Skeletal muscle satellite cell (primary cell): ENCODE results near the gene PRKD1.
"Not testable (repeated sequence)": the region's sequence is repeated elsewhere in the genome, so short reads cannot be mapped to it uniquely, and the experiment has no call there.

Source experiments
- H3K27me3 ChIP-seq: 2 replicates; pipeline ENCODE4 v1.7.0; 2013; ENCODE audit warnings: low read length; ENCODE audit not compliant: control insufficient read depth, insufficient read depth
- H3K36me3 ChIP-seq: 2 replicates; pipeline ENCODE4 v1.7.0; 2013; ENCODE audit warnings: mild to moderate bottlenecking, control low read depth, low read length; ENCODE audit not compliant: insufficient read depth
- H3K4me1 ChIP-seq: 2 replicates; pipeline ENCODE4 v1.7.0; 2013; ENCODE audit warnings: low read length; ENCODE audit not compliant: control insufficient read depth, insufficient read depth
- H3K4me2 ChIP-seq: 2 replicates; pipeline ENCODE4 v1.7.0; 2013; ENCODE audit warnings: mild to moderate bottlenecking, low read length
- H3K4me3 ChIP-seq: 2 replicates; pipeline ENCODE4 v1.7.0; 2013; ENCODE audit warnings: low read length
- H3K9ac ChIP-seq: 2 replicates; pipeline ENCODE4 v1.7.0; 2013; ENCODE audit warnings: mild to moderate bottlenecking, low read depth, low read length, moderate library complexity
- H3K9me3 ChIP-seq: replicated peaks from 2 replicates; pipeline ENCODE4 v1.7.0; 2013; ENCODE audit warnings: mild to moderate bottlenecking, control low read depth, low read length

The PRKD1 gene

DNA sequence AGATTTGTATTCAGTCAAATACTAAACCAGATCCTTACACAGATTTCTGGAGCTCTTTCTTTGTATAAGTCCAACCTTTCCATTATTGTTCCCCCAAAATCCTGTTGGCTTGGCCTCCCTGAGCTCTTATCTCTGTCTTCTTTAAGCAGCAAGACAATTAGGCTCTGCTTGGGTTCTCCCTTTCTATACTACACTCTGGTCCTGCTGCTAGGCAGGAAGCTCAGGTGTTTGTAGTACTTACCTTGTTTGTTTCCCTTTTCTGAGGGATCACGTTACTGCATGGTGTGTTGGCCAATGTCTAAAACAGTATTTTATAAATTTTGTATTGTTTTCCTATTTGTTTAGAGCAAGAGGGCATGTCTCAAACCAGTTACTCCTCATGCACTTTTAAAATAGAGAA is 192.9 kb downstream of the PRKD1 start:
- no peak overlapping the region for H3K4me2 ChIP-seq
- H3K36me3 ChIP-seq = no peaks in the 10 kb centered on the region
- H3K4me3 ChIP-seq = no peak overlapping the region
- no peaks in the 10 kb centered on the region for H3K27me3 ChIP-seq
- H3K9ac ChIP-seq = no peak overlapping the region
- no peaks in the 10 kb centered on the region for H3K4me1 ChIP-seq
- no peaks in the 10 kb centered on the region for H3K9me3 ChIP-seq

DNA sequence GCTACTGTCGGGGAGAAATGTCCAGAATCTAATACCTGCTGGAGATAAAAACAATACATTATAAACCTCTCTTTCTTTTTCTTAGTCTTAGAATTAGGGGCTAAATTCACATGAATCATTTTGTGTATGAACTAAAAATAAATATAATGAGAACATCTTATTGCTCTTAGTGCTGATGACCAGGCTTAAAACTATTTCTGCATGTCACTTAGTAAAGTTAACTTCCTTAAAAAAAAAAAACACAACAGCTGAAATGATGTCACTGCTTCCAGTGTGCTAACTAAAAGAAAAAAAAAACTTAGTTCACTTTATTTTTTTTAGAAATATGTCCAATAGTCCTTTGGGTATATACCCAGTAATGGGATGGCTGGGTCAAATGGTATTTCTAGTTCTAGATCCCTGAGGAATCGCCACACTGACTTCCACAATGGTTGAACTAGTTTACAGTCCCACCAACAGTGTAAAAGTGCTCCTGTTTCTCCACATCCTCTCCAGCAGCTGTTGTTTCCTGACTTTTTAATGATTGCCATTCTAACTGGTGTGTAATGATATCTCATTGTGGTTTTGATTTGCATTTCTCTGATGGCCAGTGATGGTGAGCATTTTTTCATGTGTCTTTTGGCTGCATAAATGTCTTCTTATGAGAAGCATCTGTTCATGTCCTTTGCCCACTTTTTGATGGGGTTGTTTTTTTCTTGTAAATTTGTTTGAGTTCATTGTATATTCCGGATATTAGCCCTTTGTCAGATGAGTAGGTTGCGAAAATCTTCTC is 200.9 kb downstream of the PRKD1 start:
- Histone ChIP-seq H3K4me2 (peak overlapping the region; percentile 67), H3K9ac (peak overlapping the region; percentile 68), H3K4me3 (peak overlapping the region; percentile 39)

DNA sequence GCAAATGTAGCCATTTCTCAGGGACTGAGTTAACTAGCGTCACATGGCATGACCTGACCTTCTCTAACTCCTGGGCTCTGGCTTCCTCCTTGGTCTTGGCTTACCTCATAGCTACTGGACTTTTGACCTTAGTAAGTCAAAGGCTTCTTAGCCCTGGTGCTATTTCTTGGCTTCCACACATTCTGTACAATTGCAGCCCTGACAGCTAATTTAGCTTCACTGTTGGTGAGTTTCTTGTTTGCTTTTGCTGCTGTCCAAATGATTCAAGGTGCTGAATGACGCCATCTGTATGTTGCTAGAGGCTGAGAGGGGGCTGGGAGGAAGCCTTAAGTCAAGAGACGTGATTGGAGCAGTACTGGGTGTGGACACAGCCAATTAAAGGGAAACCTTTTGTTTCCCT is 202.7 kb downstream of the PRKD1 start:
- Histone ChIP-seq H3K9ac (no peak overlapping the region), H3K27me3 (no peaks in the 10 kb centered on the region), H3K4me3 (no peak overlapping the region), H3K4me2 (no peak overlapping the region), H3K36me3 (peaks cover 7% of the 10 kb centered on the region), H3K9me3 (no peaks in the 10 kb centered on the region), H3K4me1 (peaks cover 22% of the 10 kb centered on the region)

More for the DNA sequence above, 200.9 kb downstream of the PRKD1 start:
- H3K9me3 ChIP-seq, H3K27me3 ChIP-seq, H3K36me3 ChIP-seq: not testable (repeated sequence)
- H3K4me1 ChIP-seq = peaks cover 22% of the 10 kb centered on the region

GRCh38 chr14:29722831-29723230 is 204.8 kb downstream of the PRKD1 start:
- H3K27me3 ChIP-seq = no peaks in the 10 kb centered on the region
- peaks cover 7% of the 10 kb centered on the region for H3K36me3 ChIP-seq
- H3K4me1 ChIP-seq = peaks cover 22% of the 10 kb centered on the region
- no peak overlapping the region for H3K4me3 ChIP-seq
- no peak overlapping the region for H3K9ac ChIP-seq
- H3K4me2 ChIP-seq = no peak overlapping the region
- no peaks in the 10 kb centered on the region for H3K9me3 ChIP-seq

DNA sequence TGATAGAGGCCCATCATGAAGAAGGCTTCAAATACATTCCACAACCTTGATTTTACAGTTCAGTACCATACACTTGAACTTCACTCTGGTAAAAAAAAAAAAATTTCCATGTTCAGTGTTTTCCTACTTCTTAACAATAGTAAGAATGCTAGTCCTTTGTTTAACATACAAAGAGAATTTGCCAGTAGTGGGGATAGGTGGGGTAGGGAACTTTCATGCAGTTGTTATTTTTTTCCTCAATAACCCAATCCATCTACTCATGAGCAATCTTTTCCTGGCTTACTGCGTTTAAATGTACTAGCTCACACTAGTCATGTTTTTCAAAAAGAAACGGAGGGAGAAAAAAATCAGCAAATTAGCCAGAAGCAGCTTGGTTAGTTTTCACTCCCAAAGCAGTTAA is 206.1 kb downstream of the PRKD1 start:
- Histone ChIP-seq H3K36me3 (peaks cover 7% of the 10 kb centered on the region), H3K27me3 (no peaks in the 10 kb centered on the region), H3K4me3 (no peak overlapping the region), H3K9me3 (no peaks in the 10 kb centered on the region), H3K4me1 (peaks cover 22% of the 10 kb centered on the region), H3K4me2 (no peak overlapping the region), H3K9ac (no peak overlapping the region)

DNA sequence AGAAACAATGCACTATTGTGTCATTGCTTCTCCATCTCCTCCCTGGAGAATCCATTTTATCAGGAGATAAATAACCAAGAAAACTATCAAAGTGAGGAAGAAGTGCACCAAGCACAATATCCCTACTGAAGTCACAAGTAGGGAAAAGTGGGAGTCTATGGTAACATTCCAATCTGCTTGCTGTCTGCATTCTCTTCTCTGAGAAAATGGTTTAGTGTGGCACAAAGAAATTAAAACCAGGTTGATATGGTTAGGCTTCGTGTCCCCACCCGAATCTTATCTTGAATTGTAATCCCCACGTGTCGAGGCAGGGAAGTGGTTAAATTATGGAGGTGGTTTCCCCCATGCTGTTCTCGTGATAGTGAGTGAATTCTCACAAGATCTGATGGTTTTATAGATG is 209.7 kb downstream of the PRKD1 start:
- Histone ChIP-seq H3K4me3 (no peak overlapping the region), H3K9ac (no peak overlapping the region), H3K27me3 (no peaks in the 10 kb centered on the region), H3K4me1 (peaks cover 8% of the 10 kb centered on the region), H3K4me2 (no peak overlapping the region), H3K36me3 (no peaks in the 10 kb centered on the region), H3K9me3 (no peaks in the 10 kb centered on the region)

- Histone ChIP-seq H3K4me1 (peaks cover 8% of the 10 kb centered on the region), H3K9ac (no peak overlapping the region), H3K27me3 (no peaks in the 10 kb centered on the region), H3K36me3 (no peaks in the 10 kb centered on the region), H3K4me2 (no peak overlapping the region), H3K9me3 (no peaks in the 10 kb centered on the region), H3K4me3 (no peak overlapping the region)
Observed at GRCh38 chr14:29716150-29716549, 211.5 kb downstream of the PRKD1 start.

- H3K4me3 ChIP-seq = no peak overlapping the region
- no peaks in the 10 kb centered on the region for H3K36me3 ChIP-seq
- peaks cover 8% of the 10 kb centered on the region for H3K4me1 ChIP-seq
- H3K27me3 ChIP-seq = no peaks in the 10 kb centered on the region
- no peak overlapping the region for H3K4me2 ChIP-seq
- H3K9ac ChIP-seq = no peak overlapping the region
- no peaks in the 10 kb centered on the region for H3K9me3 ChIP-seq
Observed at GRCh38 chr14:29712601-29713000, 215.0 kb downstream of the PRKD1 start.

- no peak overlapping the region for H3K4me2 ChIP-seq
- H3K4me3 ChIP-seq = no peak overlapping the region
- H3K27me3 ChIP-seq = no peaks in the 10 kb centered on the region
- no peaks in the 10 kb centered on the region for H3K4me1 ChIP-seq
- no peak overlapping the region for H3K9ac ChIP-seq
- no peaks in the 10 kb centered on the region for H3K9me3 ChIP-seq
- no peaks in the 10 kb centered on the region for H3K36me3 ChIP-seq
Observed at GRCh38 chr14:29710015-29710414, 217.6 kb downstream of the PRKD1 start.

GRCh38 chr14:29709490-29709889 is 218.2 kb downstream of the PRKD1 start:
- no peaks in the 10 kb centered on the region for H3K36me3 ChIP-seq
- no peak overlapping the region for H3K4me3 ChIP-seq
- H3K4me1 ChIP-seq = no peaks in the 10 kb centered on the region
- H3K9ac ChIP-seq = no peak overlapping the region
- no peaks in the 10 kb centered on the region for H3K27me3 ChIP-seq
- H3K4me2 ChIP-seq = no peak overlapping the region
- no peaks in the 10 kb centered on the region for H3K9me3 ChIP-seq

- Histone ChIP-seq H3K27me3 (no peaks in the 10 kb centered on the region), H3K4me1 (no peaks in the 10 kb centered on the region), H3K9ac (no peak overlapping the region), H3K4me2 (no peak overlapping the region), H3K36me3 (no peaks in the 10 kb centered on the region), H3K4me3 (no peak overlapping the region), H3K9me3 (no peaks in the 10 kb centered on the region)
Observed at GRCh38 chr14:29706700-29707099, 220.9 kb downstream of the PRKD1 start.

DNA sequence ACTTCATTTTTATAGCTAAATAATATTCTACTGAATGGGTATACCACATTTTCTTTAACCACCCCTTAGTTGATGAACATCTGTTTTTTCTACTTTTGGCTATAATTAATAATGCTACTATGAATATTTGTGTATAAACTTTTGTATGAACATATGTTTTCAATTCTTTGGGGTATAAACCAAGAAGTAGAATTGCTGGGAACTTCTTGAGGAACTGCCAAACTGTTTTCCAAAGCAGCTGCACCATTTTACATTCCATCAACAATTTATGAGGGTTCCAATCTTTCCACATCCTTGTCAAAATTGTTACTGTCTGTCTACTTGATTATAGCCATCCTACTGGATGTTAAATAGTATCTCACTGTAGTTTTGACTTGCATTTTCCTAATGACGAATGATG is 221.8 kb downstream of the PRKD1 start:
- Histone ChIP-seq H3K9me3 (no peaks in the 10 kb centered on the region), H3K4me1 (no peaks in the 10 kb centered on the region), H3K9ac (no peak overlapping the region), H3K4me3 (no peak overlapping the region), H3K36me3 (no peaks in the 10 kb centered on the region), H3K27me3 (no peaks in the 10 kb centered on the region), H3K4me2 (no peak overlapping the region)
